ENCODE results near the gene SDHB. TPM values are rescaled to one million over a fixed set of nuclear protein-coding genes. Genes with fewer than 3 reads are reported as not detected.

SDHB gene
- total RNA-seq, 6 donors from 2014 or later, result 37.7 to 98.7 (median 74.8) TPM

GRCh38 chr1:17084787-17085186 is 31.0 kb upstream of the SDHB start:
- 55 to 75% methylated on average over 10 of the region's 10 CpGs for WGBS, 2 donors
- TF ChIP-seq POLR2AphosphoS5 (IDR thresholded peaks at IDR 0.05) (no peak), EP300 (IDR thresholded peaks at IDR 0.05) (no peak), POLR2A (IDR thresholded peaks at IDR 0.05) (no peak), CTCF (IDR thresholded peaks at IDR 0.05) (no peak)
- Histone ChIP-seq H3K9me3 (no peaks in the 10 kb centered on the region), H3K4me1 (peaks cover 0 to 11% (median 0%) of the 10 kb centered on the region in 4 donors), H3K27me3 (no peaks in the 10 kb centered on the region), H3K36me3 (no peaks in the 10 kb centered on the region), H3K4me3 (no peak overlapping the region), H3K27ac (no peak overlapping the region)
- ATAC-seq (ENCODE audit: low FRiP score in 2 of 2) (peak in 1 of 2 donors; percentile 31), DNase-seq (no peak)

- TF ChIP-seq EP300 (IDR thresholded peaks at IDR 0.05) (no peak), POLR2A (IDR thresholded peaks at IDR 0.05) (no peak), POLR2AphosphoS5 (IDR thresholded peaks at IDR 0.05) (no peak)
- 91 to 93% methylated on average over 3 of the region's 3 CpGs for WGBS, 2 donors
- no peak overlapping the region for H3K27ac ChIP-seq
- no peaks in the 10 kb centered on the region for H3K27me3 ChIP-seq
- H3K9me3 ChIP-seq, result no peaks in the 10 kb centered on the region
- no peaks in the 10 kb centered on the region for H3K36me3 ChIP-seq
- peaks cover 0 to 11% (median 0%) of the 10 kb centered on the region in 4 donors for H3K4me1 ChIP-seq
- DNase-seq, result no peak
- ATAC-seq (ENCODE audit: low FRiP score in 2 of 2), result no peak
- no peak overlapping the region for H3K4me3 ChIP-seq
These were observed 28.9 kb upstream of the SDHB start for GRCh38 chr1:17082761-17083160.

- ATAC-seq (ENCODE audit: low FRiP score in 2 of 2) (peak in 1 of 2 donors; percentile 63), DNase-seq (peak in 1 of 2 donors; percentile 34)
- H3K4me1 ChIP-seq, result peaks cover 0 to 11% (median 0%) of the 10 kb centered on the region in 4 donors
- WGBS, 2 donors, result 62 to 68% methylated on average over 2 of the region's 2 CpGs
- no peak overlapping the region for H3K27ac ChIP-seq
- no peak overlapping the region for H3K4me3 ChIP-seq
- no peaks in the 10 kb centered on the region for H3K9me3 ChIP-seq
- no peak for TF ChIP-seq POLR2AphosphoS5 (IDR thresholded peaks at IDR 0.05)
- TF ChIP-seq EP300 (IDR thresholded peaks at IDR 0.05), result no peak
- TF ChIP-seq POLR2A (IDR thresholded peaks at IDR 0.05), result no peak
- TF ChIP-seq CTCF (IDR thresholded peaks at IDR 0.05), result no peak
- no peaks in the 10 kb centered on the region for H3K36me3 ChIP-seq
- H3K27me3 ChIP-seq, result no peaks in the 10 kb centered on the region
These were observed 27.6 kb upstream of the SDHB start for GRCh38 chr1:17081439-17081838.

- 67 to 75% methylated on average over 3 to 4 of the region's 4 CpGs for WGBS, 2 donors
- peak in 1 of 2 donors; percentile 15 for DNase-seq
These were observed 27.0 kb upstream of the SDHB start for GRCh38 chr1:17080880-17081279.

GRCh38 chr1:17080085-17080759 is 26.4 kb upstream of the SDHB start:
- TF ChIP-seq EP300 (IDR thresholded peaks at IDR 0.05) (no peak), CTCF (IDR thresholded peaks at IDR 0.05) (no peak), POLR2A (IDR thresholded peaks at IDR 0.05) (no peak)
- Histone ChIP-seq H3K27me3 (no peaks in the 10 kb centered on the region), H3K36me3 (no peaks in the 10 kb centered on the region), H3K9me3 (no peaks in the 10 kb centered on the region), H3K4me3 (no peak overlapping the region), H3K4me1 (peaks cover 0 to 11% (median 0%) of the 10 kb centered on the region in 4 donors), H3K27ac (no peak overlapping the region)
- DNase-seq (no peak), ATAC-seq (ENCODE audit: low FRiP score in 2 of 2) (no peak)
- WGBS, 2 donors, result 84 to 93% methylated on average over 7 to 8 of the region's 8 CpGs

More at GRCh38 chr1:17080880-17081279, 27.0 kb upstream of the SDHB start:
- Histone ChIP-seq H3K4me1 (peaks cover 0 to 11% (median 0%) of the 10 kb centered on the region in 4 donors), H3K9me3 (no peaks in the 10 kb centered on the region), H3K27me3 (no peaks in the 10 kb centered on the region), H3K27ac (no peak overlapping the region), H3K4me3 (no peak overlapping the region), H3K36me3 (no peaks in the 10 kb centered on the region)
- ATAC-seq (ENCODE audit: low FRiP score in 2 of 2), result no peak
- TF ChIP-seq CTCF (IDR thresholded peaks at IDR 0.05) (no peak), POLR2A (IDR thresholded peaks at IDR 0.05) (no peak), EP300 (IDR thresholded peaks at IDR 0.05) (no peak), POLR2AphosphoS5 (IDR thresholded peaks at IDR 0.05) (no peak)

Data from upper lobe of left lung (tissue), 6 donors.